Activated T-helper 1 cell treated with anti-CD3 and anti-CD28 coated beads, Interleukin-12 subunit alpha, Interleukin-12 subunit beta, Interleukin-2, Interleukin-4 antibody, amounts not matched to agents 30 ng/mL and 10 ng/mL and 1 ng/mL, durations not matched to agents 14 hours and 24 hours and 36 hours (primary cell): Measurements from ENCODE around the gene COL9A3. TPM values are rescaled to one million over a fixed set of nuclear protein-coding genes. Genes with fewer than 3 reads are reported as not detected.
"Not testable (repeated sequence)": the region's sequence is repeated elsewhere in the genome, so short reads cannot be mapped to it uniquely, and the experiment has no call there.

Experiments
- DNase-seq: peaks from one replicate; pipeline ENCODE4 v3.0.0; 2021; ENCODE audit warnings: low spot score
- H3K27ac Mint-ChIP-seq: one replicate; pipeline ENCODE4 v1.8.0; 2021; ENCODE audit warnings: mild to moderate bottlenecking, mixed read lengths
- H3K27me3 Mint-ChIP-seq: one replicate; pipeline ENCODE4 v1.8.0; 2022; ENCODE audit warnings: mild to moderate bottlenecking, moderate library complexity, mixed read lengths; ENCODE audit not compliant: insufficient read depth
- H3K36me3 Mint-ChIP-seq: one replicate; pipeline ENCODE4 v1.8.0; 2021; ENCODE audit warnings: low read depth, mixed read lengths
- H3K4me1 Mint-ChIP-seq: one replicate; pipeline ENCODE4 v1.8.0; 2021; ENCODE audit warnings: low read depth, mixed read lengths
- H3K4me3 Mint-ChIP-seq: one replicate; pipeline ENCODE4 v1.8.0; 2021; ENCODE audit warnings: mild to moderate bottlenecking, moderate library complexity, mixed read lengths
- H3K9me3 Mint-ChIP-seq: one replicate; pipeline ENCODE4 v1.8.0; 2021; ENCODE audit warnings: mixed read lengths
- intact Hi-C: fragments of 100-400 bp; cut with micrococcal nuclease; formaldehyde crosslinking; loops from one replicate; pipeline ENCODE4 v1.15.1; 2024
- total RNA-seq: library from RNA; stranded (reverse); gene quantifications from 2 replicates; pipeline ENCODE4 v1.2.3, GENCODE V29; 2022

Gene COL9A3
- total RNA-seq, 1 donor from 2014 or later: not detected

DNA sequence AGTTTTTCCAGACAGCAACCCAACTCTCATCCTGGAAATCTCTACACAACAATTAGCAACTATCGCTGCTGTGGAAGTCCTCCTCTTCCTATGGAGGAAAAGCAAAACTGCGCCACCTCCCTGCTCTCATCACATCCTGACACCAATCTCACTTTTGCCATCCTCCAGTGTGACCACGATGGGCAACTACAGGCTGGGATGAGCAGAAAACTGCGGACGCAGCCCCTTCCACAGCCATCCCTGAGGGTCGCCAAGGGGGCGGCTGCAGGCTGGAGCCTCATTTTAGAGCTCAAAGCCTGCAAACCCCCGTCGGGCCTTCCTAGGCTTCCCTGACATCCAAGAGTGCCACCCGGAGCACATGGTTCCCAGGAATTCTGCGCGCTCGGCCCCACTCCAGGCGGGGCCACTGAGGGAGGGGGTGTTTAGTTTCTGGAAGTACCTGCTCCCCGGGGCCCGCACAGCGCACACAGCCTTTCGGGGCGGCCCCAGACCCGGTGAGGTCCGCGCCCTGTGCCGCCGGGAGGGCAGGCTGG, 43.6 kb downstream of the COL9A3 start:
- H3K4me1 Mint-ChIP-seq: peaks cover 6% of the 10 kb centered on the region
- H3K36me3 Mint-ChIP-seq: peaks cover 12% of the 10 kb centered on the region
- peak overlapping the region; percentile 68 for H3K4me3 Mint-ChIP-seq
- H3K27me3 Mint-ChIP-seq: peaks cover 26% of the 10 kb centered on the region
- intact Hi-C loops: loop anchor here (5.0 kb wide), 2 partner anchors 77 to 453 kb away; partner anchors contain the start of genes CABLES2 and GID8
- no peaks in the 10 kb centered on the region for H3K9me3 Mint-ChIP-seq
- no peak overlapping the region for H3K27ac Mint-ChIP-seq
- no peak for DNase-seq

GRCh38 chr20:62860924-62861691, 44.3 kb downstream of the COL9A3 start:
- intact Hi-C loops: loop anchor here (1.0 to 5.0 kb wide), 3 partner anchors 67 to 454 kb away; partner anchors contain the start of genes CABLES2 and GID8
- H3K4me1 Mint-ChIP-seq: peaks cover 6% of the 10 kb centered on the region
- H3K4me3 Mint-ChIP-seq: no peak overlapping the region
- peaks cover 12% of the 10 kb centered on the region for H3K36me3 Mint-ChIP-seq
- peak; percentile 32 for DNase-seq
- H3K27ac Mint-ChIP-seq: no peak overlapping the region
- no peaks in the 10 kb centered on the region for H3K9me3 Mint-ChIP-seq
- peaks cover 27% of the 10 kb centered on the region for H3K27me3 Mint-ChIP-seq

GRCh38 chr20:62861726-62862336, 45.0 kb downstream of the COL9A3 start, which contains the start of gene TCFL5:
TCFL5 (minus strand) TSS chr20:62861822; CDS start chr20:62861670, 152 bp downstream.
- intact Hi-C loops: loop anchor here (1.0 to 5.0 kb wide), 4 partner anchors 68 to 559 kb away; partner anchors contain the start of genes ADRM1, CABLES2 and GID8
- Mint-ChIP-seq H3K27me3 (peaks cover 27% of the 10 kb centered on the region), H3K27ac (peak within 1 kb of the TSS; percentile 34), H3K36me3 (peaks cover 12% of the 10 kb centered on the region), H3K4me3 (peak within 1 kb of the TSS; percentile 68), H3K4me1 (peaks cover 6% of the 10 kb centered on the region), H3K9me3 (no peaks in the 10 kb centered on the region)
- peak; percentile 91 for DNase-seq

DNA sequence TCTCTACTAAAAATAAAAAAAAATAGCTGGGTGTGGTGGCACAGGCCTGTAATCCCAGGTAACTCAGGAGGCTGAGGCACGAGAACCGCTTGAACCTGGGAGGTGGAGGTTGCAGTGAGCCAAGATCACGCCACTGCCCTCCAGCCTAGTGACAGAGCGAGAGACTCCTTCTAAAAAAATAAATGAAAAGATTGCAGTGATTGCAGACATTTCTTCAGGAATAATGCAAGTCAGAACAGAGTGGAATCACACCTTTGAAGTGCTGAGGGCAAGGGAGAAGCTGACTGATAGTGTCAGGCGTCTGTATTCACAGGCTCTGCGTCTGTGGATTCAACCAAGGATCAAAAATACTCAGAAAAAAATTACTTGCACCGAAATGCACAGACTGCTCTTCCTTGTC, 47.4 kb downstream of the COL9A3 start:
- Mint-ChIP-seq H3K4me1 (peaks cover 6% of the 10 kb centered on the region), H3K27me3 (peaks cover 27% of the 10 kb centered on the region), H3K4me3 (no peak overlapping the region), H3K27ac (no peak overlapping the region), H3K36me3 (no peaks in the 10 kb centered on the region), H3K9me3 (no peaks in the 10 kb centered on the region)
- intact Hi-C loops: loop anchor here (5.0 kb wide), 2 partner anchors 73 to 457 kb away; partner anchors contain the start of genes CABLES2 and GID8
- no peak for DNase-seq

GRCh38 chr20:62872184-62872847, 55.5 kb downstream of the COL9A3 start:
- Mint-ChIP-seq H3K27ac (no peak overlapping the region), H3K4me3 (no peak overlapping the region), H3K4me1 (peaks cover 9% of the 10 kb centered on the region), H3K36me3 (no peaks in the 10 kb centered on the region), H3K27me3 (peaks cover 5% of the 10 kb centered on the region), H3K9me3 (no peaks in the 10 kb centered on the region)
- no peak for DNase-seq
- intact Hi-C loops: no loop called here

DNA sequence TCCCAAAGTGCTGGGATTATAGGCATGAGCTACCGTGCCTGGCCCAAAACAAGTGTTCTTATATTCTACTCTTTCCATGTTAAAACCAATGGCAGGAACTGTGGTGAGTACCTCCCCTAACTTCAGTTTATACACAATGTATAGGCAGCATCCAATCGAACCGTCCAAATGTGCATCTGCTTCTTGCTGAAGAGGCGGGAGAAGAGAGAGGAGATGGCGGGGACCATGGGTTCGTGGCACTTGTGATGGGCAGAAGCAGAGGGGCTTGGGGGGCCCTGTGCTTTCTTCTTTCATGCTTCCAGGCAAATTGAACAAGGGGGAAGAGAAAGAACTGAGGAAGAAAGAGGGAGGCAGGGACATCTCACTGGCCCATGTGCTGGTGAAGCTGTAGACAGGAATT, 56.0 kb downstream of the COL9A3 start:
- no peak for DNase-seq
- H3K4me1 Mint-ChIP-seq: peaks cover 9% of the 10 kb centered on the region
- H3K4me3 Mint-ChIP-seq: no peak overlapping the region
- H3K27me3 Mint-ChIP-seq: peaks cover 3% of the 10 kb centered on the region
- no peaks in the 10 kb centered on the region for H3K9me3 Mint-ChIP-seq
- intact Hi-C loops: loop anchor here (1.0 kb wide), 1 partner anchor 136 kb away; no protein-coding TSS in a partner anchor
- no peaks in the 10 kb centered on the region for H3K36me3 Mint-ChIP-seq
- H3K27ac Mint-ChIP-seq: no peak overlapping the region

- peaks cover 9% of the 10 kb centered on the region for H3K4me1 Mint-ChIP-seq
- H3K36me3 Mint-ChIP-seq: no peaks in the 10 kb centered on the region
- intact Hi-C loops: loop anchor here (1.0 kb wide), 1 partner anchor 136 kb away; no protein-coding TSS in a partner anchor
- no peak overlapping the region for H3K4me3 Mint-ChIP-seq
- H3K9me3 Mint-ChIP-seq: no peaks in the 10 kb centered on the region
- H3K27ac Mint-ChIP-seq: no peak overlapping the region
- peaks cover 3% of the 10 kb centered on the region for H3K27me3 Mint-ChIP-seq
- no peak for DNase-seq
Observed at GRCh38 chr20:62873280-62873679, 56.4 kb downstream of the COL9A3 start.

DNA sequence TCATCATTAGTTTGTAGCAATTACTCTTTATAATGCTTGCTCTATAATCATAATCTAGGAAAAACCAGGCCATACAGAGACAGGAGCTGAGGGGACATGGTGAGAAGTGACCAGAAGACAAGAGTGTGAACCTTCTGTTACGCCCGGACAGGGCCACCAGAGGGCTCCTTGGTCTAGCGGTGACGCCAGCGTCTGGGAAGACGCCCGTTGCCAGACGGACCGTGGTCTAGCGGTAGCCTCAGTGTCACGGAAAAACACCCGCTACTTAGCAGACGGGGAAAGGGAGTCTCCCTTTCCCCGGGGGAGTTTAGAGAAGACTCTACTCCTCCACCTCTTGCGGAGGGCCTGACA, 56.8 kb downstream of the COL9A3 start:
- H3K4me1 Mint-ChIP-seq, H3K4me3 Mint-ChIP-seq, H3K27me3 Mint-ChIP-seq, H3K27ac Mint-ChIP-seq, H3K9me3 Mint-ChIP-seq, H3K36me3 Mint-ChIP-seq, DNase-seq: not testable (repeated sequence)
- intact Hi-C loops: loop anchor here (1.0 kb wide), 1 partner anchor 136 kb away; no protein-coding TSS in a partner anchor

GRCh38 chr20:62874964-62875344, 58.1 kb downstream of the COL9A3 start:
- Mint-ChIP-seq H3K4me1 (peaks cover 9% of the 10 kb centered on the region), H3K27me3 (peaks cover 3% of the 10 kb centered on the region), H3K9me3 (no peaks in the 10 kb centered on the region), H3K36me3 (no peaks in the 10 kb centered on the region), H3K4me3 (no peak overlapping the region), H3K27ac (peak overlapping the region; percentile 58)
- intact Hi-C loops: no loop called here
- no peak for DNase-seq

- no peak overlapping the region for H3K4me3 Mint-ChIP-seq
- H3K27ac Mint-ChIP-seq: no peak overlapping the region
- H3K4me1 Mint-ChIP-seq: peaks cover 9% of the 10 kb centered on the region
- DNase-seq: no peak
- H3K9me3 Mint-ChIP-seq: no peaks in the 10 kb centered on the region
- no peaks in the 10 kb centered on the region for H3K36me3 Mint-ChIP-seq
- peaks cover 3% of the 10 kb centered on the region for H3K27me3 Mint-ChIP-seq
- intact Hi-C loops: no loop called here
Observed at GRCh38 chr20:62875419-62876361, 58.8 kb downstream of the COL9A3 start.

- Mint-ChIP-seq H3K27me3 (peaks cover 3% of the 10 kb centered on the region), H3K27ac (peak overlapping the region; percentile 29), H3K9me3 (no peaks in the 10 kb centered on the region), H3K4me1 (peaks cover 9% of the 10 kb centered on the region), H3K4me3 (no peak overlapping the region), H3K36me3 (peaks cover 2% of the 10 kb centered on the region)
- no peak for DNase-seq
- intact Hi-C loops: no loop called here
Observed at GRCh38 chr20:62876501-62876901, 59.7 kb downstream of the COL9A3 start.
